Uterus (tissue), 4 donors: ENCODE data around the gene CCDC120. TPM values are rescaled to one million over a fixed set of nuclear protein-coding genes. Genes with fewer than 3 reads are reported as not detected.

Source experiments
- DNase-seq, 2 donors: peaks; one replicate each; pipeline ENCODE4 v3.0.0-alpha.2; 2019 to 2020
- H3K27ac ChIP-seq, 2 donors: fragments of 200-600 bp; sonication (generic); 1 replicate in 1 of 2; 2 replicates in 1 of 2; pipeline ENCODE4 v1.5.1; 2016 to 2018
- H3K27me3 ChIP-seq, 2 donors: fragments of 200-600 bp; sonication (generic); one replicate each; pipeline ENCODE4 v1.5.1; 2018 to 2019; ENCODE audit warnings: control low read depth in 1 of 2
- H3K36me3 ChIP-seq, 2 donors: fragments of 200-600 bp; sonication (generic); one replicate each; pipeline ENCODE4 v1.5.1; 2019; ENCODE audit warnings: control low read depth in 1 of 2
- H3K4me1 ChIP-seq, 2 donors: fragments of 200-600 bp; sonication (generic); one replicate each; pipeline ENCODE4 v1.5.1; 2018 to 2019; ENCODE audit warnings: control low read depth in 1 of 2
- H3K4me3 ChIP-seq, 2 donors: fragments of 200-600 bp; sonication (generic); 1 replicate in 1 of 2; 2 replicates in 1 of 2; pipeline ENCODE4 v1.5.1; 2018 to 2019; ENCODE audit warnings: mild to moderate bottlenecking in 1 of 2
- H3K9me3 ChIP-seq, 2 donors: fragments of 200-600 bp; sonication (generic); one replicate each; pipeline ENCODE4 v1.5.1; 2019; ENCODE audit warnings: control low read depth in 1 of 2
- POLR2A ChIP-seq, 2 donors: fragments of 450-650 bp; IDR thresholded peaks; one replicate each; pipeline ENCODE4 v1.6.1; 2016; ENCODE audit warnings: antibody characterized with exemption in 2 of 2, mild to moderate bottlenecking in 1 of 2, moderate library complexity in 1 of 2
- intact Hi-C: fragments of 100-400 bp; cut with DNase I; formaldehyde crosslinking; loops from one replicate; pipeline ENCODE4 v1.15.1; 2023; ENCODE audit warnings: low total_unique reads
- total RNA-seq, 4 donors: library from RNA; depleted of rRNA in 3 of 4; stranded (reverse); fragments of >200 nt in 3 of 4; gene quantifications; one replicate each; pipeline versions ENCODE4 v1.1.0 to v1.2.4, GENCODE V29; 2014 to 2023
- TF ChIP-seq, protein P1 (sequence below), 4 experiments: fragments of 200-600 bp in 2 of 4; fragments of 450-650 bp in 2 of 4; sonication (generic) in 2 of 4; IDR thresholded peaks; one replicate each; pipeline ENCODE4 v1.5.1; 2016 to 2019; ENCODE audit warnings: antibody characterized with exemption in 4 of 4, mild to moderate bottlenecking in 2 of 4, moderate library complexity in 1 of 4
- donor health status: DM: yes; HTN: yes; CAD: no.

Gene CCDC120, protein sequence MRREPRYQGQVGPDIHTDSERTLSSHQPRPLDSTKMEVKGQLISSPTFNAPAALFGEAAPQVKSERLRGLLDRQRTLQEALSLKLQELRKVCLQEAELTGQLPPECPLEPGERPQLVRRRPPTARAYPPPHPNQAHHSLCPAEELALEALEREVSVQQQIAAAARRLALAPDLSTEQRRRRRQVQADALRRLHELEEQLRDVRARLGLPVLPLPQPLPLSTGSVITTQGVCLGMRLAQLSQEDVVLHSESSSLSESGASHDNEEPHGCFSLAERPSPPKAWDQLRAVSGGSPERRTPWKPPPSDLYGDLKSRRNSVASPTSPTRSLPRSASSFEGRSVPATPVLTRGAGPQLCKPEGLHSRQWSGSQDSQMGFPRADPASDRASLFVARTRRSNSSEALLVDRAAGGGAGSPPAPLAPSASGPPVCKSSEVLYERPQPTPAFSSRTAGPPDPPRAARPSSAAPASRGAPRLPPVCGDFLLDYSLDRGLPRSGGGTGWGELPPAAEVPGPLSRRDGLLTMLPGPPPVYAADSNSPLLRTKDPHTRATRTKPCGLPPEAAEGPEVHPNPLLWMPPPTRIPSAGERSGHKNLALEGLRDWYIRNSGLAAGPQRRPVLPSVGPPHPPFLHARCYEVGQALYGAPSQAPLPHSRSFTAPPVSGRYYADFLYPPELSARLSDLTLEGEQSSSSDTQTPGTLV
- total RNA-seq: 10 to 100 TPM in 1 of 4 donors, 1 to 10 TPM in 3; 2.0 to 12.0 (median 4.2) TPM

DNA sequence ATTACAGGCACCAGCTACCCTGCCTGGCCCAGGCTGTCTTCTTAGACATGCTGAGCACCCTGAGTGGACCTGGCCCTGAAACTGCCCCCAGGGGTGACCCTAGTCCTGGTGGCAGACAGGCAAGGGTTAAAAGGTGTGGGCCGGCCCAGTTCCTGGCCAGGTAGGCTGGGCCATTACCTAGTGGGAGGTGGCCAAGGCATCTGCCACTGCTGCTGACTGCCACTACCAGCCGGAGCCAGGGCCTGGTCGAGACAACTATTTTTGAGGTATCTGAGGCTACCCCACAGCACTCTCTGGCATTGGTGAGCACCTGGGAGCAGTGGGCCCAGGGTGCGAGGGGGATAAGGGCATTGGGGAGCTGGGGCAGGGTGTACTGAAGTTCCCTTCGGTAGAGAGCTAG lies at the start of gene CCDC120:
CCDC120 (plus strand) TSS at position 206 of the 400 bp plus-strand sequence. CDS start 3,043 bp downstream, outside the sequence.
- Histone ChIP-seq H3K4me1 (no peaks in the 10 kb centered on the region), H3K36me3 (no peaks in the 10 kb centered on the region), H3K4me3 (no peak within 1 kb of the TSS), H3K27me3 (no peaks in the 10 kb centered on the region), H3K27ac (peak within 1 kb of the TSS in 1 of 2 donors; percentile 16), H3K9me3 (no peaks in the 10 kb centered on the region)
- intact Hi-C loops: no loop called here
- no peak for DNase-seq
- no peak for TF ChIP-seq POLR2A (IDR thresholded peaks at IDR 0.05)
- TF ChIP-seq, protein P1, sequence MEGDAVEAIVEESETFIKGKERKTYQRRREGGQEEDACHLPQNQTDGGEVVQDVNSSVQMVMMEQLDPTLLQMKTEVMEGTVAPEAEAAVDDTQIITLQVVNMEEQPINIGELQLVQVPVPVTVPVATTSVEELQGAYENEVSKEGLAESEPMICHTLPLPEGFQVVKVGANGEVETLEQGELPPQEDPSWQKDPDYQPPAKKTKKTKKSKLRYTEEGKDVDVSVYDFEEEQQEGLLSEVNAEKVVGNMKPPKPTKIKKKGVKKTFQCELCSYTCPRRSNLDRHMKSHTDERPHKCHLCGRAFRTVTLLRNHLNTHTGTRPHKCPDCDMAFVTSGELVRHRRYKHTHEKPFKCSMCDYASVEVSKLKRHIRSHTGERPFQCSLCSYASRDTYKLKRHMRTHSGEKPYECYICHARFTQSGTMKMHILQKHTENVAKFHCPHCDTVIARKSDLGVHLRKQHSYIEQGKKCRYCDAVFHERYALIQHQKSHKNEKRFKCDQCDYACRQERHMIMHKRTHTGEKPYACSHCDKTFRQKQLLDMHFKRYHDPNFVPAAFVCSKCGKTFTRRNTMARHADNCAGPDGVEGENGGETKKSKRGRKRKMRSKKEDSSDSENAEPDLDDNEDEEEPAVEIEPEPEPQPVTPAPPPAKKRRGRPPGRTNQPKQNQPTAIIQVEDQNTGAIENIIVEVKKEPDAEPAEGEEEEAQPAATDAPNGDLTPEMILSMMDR (IDR thresholded peaks at IDR 0.05): no peak

DNA sequence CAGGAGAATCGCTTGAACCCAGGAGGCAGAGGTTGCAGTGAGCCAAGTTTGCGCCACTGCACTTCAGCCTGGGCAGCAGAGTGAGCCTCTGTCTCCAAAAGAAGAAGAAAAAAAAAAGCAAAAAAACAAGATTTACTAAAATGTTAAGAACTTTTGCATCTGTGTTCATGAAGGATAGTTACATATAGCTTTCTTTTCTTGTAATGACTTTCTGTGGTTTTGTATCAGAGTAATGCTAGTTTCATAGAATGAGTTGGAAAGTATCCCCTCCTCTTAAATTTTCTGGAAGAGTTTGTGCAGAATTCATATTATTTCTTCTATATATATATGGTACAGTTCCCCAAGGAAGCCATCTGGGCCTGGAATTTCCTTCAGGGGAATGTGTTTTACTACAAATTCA lies 39.7 kb upstream of the CCDC120 start:
- H3K9me3 ChIP-seq: no peaks in the 10 kb centered on the region
- DNase-seq: no peak
- H3K4me3 ChIP-seq: no peak overlapping the region
- no peaks in the 10 kb centered on the region for H3K27me3 ChIP-seq
- H3K36me3 ChIP-seq: no peaks in the 10 kb centered on the region
- H3K27ac ChIP-seq: no peak overlapping the region
- no peaks in the 10 kb centered on the region for H3K4me1 ChIP-seq
- no peak for TF ChIP-seq POLR2A (IDR thresholded peaks at IDR 0.05)
- TF ChIP-seq, protein P1 (IDR thresholded peaks at IDR 0.05): no peak
- intact Hi-C loops: no loop called here

DNA sequence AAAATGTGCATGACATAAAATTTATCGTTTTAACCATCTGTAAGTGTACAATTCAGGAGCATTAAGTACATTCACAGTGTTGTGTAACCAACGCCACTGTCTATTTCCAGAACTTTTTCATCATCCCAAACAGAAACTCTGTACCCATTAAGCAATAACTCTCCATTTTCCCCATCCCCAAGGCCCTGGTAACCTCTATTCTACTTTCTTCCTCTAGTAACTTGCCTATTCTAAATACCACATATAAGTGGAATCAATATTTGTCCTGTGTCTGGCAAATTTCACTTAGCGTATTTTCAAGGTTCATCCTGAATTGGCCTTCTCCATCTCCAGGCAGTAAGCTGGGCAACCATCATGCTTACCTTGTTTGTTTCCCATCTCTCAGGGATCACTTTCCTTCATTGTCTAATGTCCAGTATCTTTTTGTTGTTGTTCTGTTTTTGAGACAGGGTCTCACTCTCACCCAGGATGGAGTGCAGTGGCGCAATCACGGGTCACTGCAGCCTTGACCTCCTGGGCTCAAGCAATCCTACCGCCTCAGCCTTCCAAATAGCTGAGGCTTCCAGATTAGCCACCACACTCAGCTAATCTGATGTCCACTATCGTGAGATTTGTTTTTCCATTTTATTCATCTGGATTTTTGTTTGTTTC lies 39.1 kb upstream of the CCDC120 start:
- no peak overlapping the region for H3K4me3 ChIP-seq
- intact Hi-C loops: no loop called here
- no peak overlapping the region for H3K27ac ChIP-seq
- no peaks in the 10 kb centered on the region for H3K9me3 ChIP-seq
- no peak for DNase-seq
- no peaks in the 10 kb centered on the region for H3K36me3 ChIP-seq
- TF ChIP-seq POLR2A (IDR thresholded peaks at IDR 0.05): no peak
- TF ChIP-seq, protein P1 (IDR thresholded peaks at IDR 0.05): no peak
- no peaks in the 10 kb centered on the region for H3K4me1 ChIP-seq
- no peaks in the 10 kb centered on the region for H3K27me3 ChIP-seq

DNA sequence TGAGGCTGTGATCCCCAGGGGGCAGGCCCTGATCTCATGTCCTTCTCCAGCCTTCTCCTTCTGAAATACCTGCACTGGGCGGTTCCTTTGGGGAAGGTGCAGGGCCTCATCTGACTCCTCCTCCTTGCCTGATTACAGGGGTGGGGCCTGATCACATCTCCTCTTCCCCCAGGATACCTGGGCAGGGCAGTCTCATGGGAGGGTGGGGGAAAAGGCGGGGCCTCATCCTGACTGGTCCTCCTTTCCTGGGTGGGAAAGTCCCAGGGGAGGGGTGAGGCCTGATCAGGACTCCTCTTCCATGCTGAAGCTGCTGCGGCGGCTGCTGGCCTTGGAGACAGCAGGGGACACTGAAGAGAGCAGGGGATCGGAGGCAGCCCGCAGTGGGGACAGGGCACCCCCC lies 28.9 kb upstream of the CCDC120 start:
- DNase-seq: no peak
- H3K4me1 ChIP-seq: no peaks in the 10 kb centered on the region
- TF ChIP-seq, protein P1 (IDR thresholded peaks at IDR 0.05): no peak
- no peak for TF ChIP-seq POLR2A (IDR thresholded peaks at IDR 0.05)
- intact Hi-C loops: no loop called here
- H3K9me3 ChIP-seq: no peaks in the 10 kb centered on the region
- no peaks in the 10 kb centered on the region for H3K27me3 ChIP-seq
- no peaks in the 10 kb centered on the region for H3K36me3 ChIP-seq
- no peak overlapping the region for H3K4me3 ChIP-seq
- no peak overlapping the region for H3K27ac ChIP-seq
